NT2/D1 (cell line): ENCODE measurements around the gene PPHLN1.

Experiments used
- SUZ12 ChIP-seq: IDR thresholded peaks from 2 replicates; pipeline ENCODE4 v1.6.1; 2011; ENCODE audit not compliant: insufficient read length, insufficient read depth; ENCODE audit errors: extremely low read depth
- ZNF274 ChIP-seq: IDR thresholded peaks from 2 replicates; pipeline ENCODE4 v1.6.1; 2011; ENCODE audit warnings: mild to moderate bottlenecking, low read depth, low read length

DNA sequence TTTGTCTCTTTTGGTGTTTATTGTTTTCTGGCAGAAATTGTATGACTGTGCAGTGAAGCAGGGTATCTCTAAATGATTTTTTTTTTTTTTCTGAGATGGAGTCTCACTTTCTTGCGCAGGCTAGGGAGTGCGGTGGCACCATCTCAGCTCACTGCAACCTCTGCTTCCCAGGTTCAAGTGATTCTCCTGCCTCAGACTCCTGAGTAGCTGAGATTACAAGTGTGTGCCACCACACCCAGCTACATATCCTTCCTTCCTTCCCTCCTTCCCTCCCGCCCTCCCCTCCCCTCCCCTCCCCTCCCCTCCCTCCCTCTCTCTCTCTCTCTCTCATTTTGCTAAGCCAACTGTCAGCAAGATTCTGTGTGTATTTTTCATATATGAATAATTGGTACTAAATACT lies 94.4 kb downstream of the PPHLN1 start:
- TF ChIP-seq ZNF274 (no peak), SUZ12 (no peak)
